Natural killer cell treated with Interleukin-12 subunit alpha and Interleukin-12 subunit beta and Interleukin-15 and Interleukin-18, amount 100 ng/mL, for 72 hours (primary cell): ENCODE results near the gene MTURN. TPM values are rescaled to one million over a fixed set of nuclear protein-coding genes. Genes with fewer than 3 reads are reported as not detected.
A peak's percentile ranks its signal among the peaks of the same experiment; 100 is the strongest.

Source experiments
- ATAC-seq, 2 donors: fragments of 150-1000 bp; cut with Tn5 transposase in 1 of 2; sonication (Bioruptor Pico), chemical (Tn5 transposase) in 1 of 2; 2 replicates each; pipeline ENCODE4 v1.10.0; 2021
- DNase-seq: peaks from one replicate; pipeline ENCODE4 v3.0.0; 2022; ENCODE audit warnings: low spot score
- H3K27ac Mint-ChIP-seq, 2 donors: 1 replicate in 1 of 2; 2 replicates in 1 of 2; pipeline ENCODE4 v1.8.0; 2022; ENCODE audit warnings: mixed read lengths in 2 of 2, mild to moderate bottlenecking in 1 of 2, moderate library complexity in 1 of 2
- H3K27me3 Mint-ChIP-seq, 2 donors: 1 replicate in 1 of 2; 2 replicates in 1 of 2; pipeline ENCODE4 v1.8.0; 2022; ENCODE audit warnings: mixed read lengths in 2 of 2
- H3K36me3 Mint-ChIP-seq: one replicate; pipeline ENCODE4 v1.8.0; 2022; ENCODE audit warnings: mixed read lengths
- H3K4me1 Mint-ChIP-seq, 2 donors: 1 replicate in 1 of 2; 2 replicates in 1 of 2; pipeline ENCODE4 v1.8.0; 2022; ENCODE audit warnings: low read depth in 2 of 2, mixed read lengths in 2 of 2, mild to moderate bottlenecking in 1 of 2
- H3K4me3 Mint-ChIP-seq: one replicate; pipeline ENCODE4 v1.8.0; 2022; ENCODE audit warnings: mixed read lengths
- H3K9me3 Mint-ChIP-seq: 2 replicates; pipeline ENCODE4 v1.8.0; 2022; ENCODE audit warnings: mixed read lengths
- total RNA-seq, 2 donors: library from RNA; stranded (reverse); gene quantifications; one replicate each; pipeline ENCODE4 v1.2.3, GENCODE V29; 2022

Gene MTURN
- total RNA-seq, 2 donors from 2014 or later: 3.6 to 10.2 TPM

GRCh38 chr7:30144657-30145306 is 10.0 kb downstream of the MTURN start:
- H3K4me3 Mint-ChIP-seq: no peak overlapping the region

GRCh38 chr7:30145426-30145970 is 10.7 kb downstream of the MTURN start:
- ATAC-seq: no peak
- no peak overlapping the region for H3K4me3 Mint-ChIP-seq
- no peaks in the 10 kb centered on the region for H3K9me3 Mint-ChIP-seq
- peaks cover 0 to 5% of the 10 kb centered on the region in 2 donors for H3K4me1 Mint-ChIP-seq
- H3K27me3 Mint-ChIP-seq: no peaks in the 10 kb centered on the region
- no peaks in the 10 kb centered on the region for H3K36me3 Mint-ChIP-seq
- no peak overlapping the region for H3K27ac Mint-ChIP-seq
- DNase-seq: no peak

More at GRCh38 chr7:30144657-30145306, 10.0 kb downstream of the MTURN start:
- Mint-ChIP-seq H3K27ac (no peak overlapping the region), H3K9me3 (no peaks in the 10 kb centered on the region), H3K36me3 (no peaks in the 10 kb centered on the region), H3K27me3 (no peaks in the 10 kb centered on the region), H3K4me1 (peaks cover 0 to 5% of the 10 kb centered on the region in 2 donors)
- DNase-seq (no peak), ATAC-seq (no peak)

- no peaks in the 10 kb centered on the region for H3K36me3 Mint-ChIP-seq
- ATAC-seq (peak in 1 of 2 donors; percentile 63), DNase-seq (no peak)
- H3K4me3 Mint-ChIP-seq: no peak overlapping the region
- no peaks in the 10 kb centered on the region for H3K9me3 Mint-ChIP-seq
- no peaks in the 10 kb centered on the region for H3K27me3 Mint-ChIP-seq
- H3K4me1 Mint-ChIP-seq: peaks cover 0 to 5% of the 10 kb centered on the region in 2 donors
- no peak overlapping the region for H3K27ac Mint-ChIP-seq
These were observed 11.4 kb downstream of the MTURN start for GRCh38 chr7:30146127-30146612.

GRCh38 chr7:30147223-30147622 is 12.4 kb downstream of the MTURN start:
- H3K27me3 Mint-ChIP-seq: no peaks in the 10 kb centered on the region
- H3K4me1 Mint-ChIP-seq: peaks cover 0 to 5% of the 10 kb centered on the region in 2 donors
- no peaks in the 10 kb centered on the region for H3K9me3 Mint-ChIP-seq
- no peak for DNase-seq
- no peak overlapping the region for H3K27ac Mint-ChIP-seq
- H3K36me3 Mint-ChIP-seq: no peaks in the 10 kb centered on the region
- H3K4me3 Mint-ChIP-seq: no peak overlapping the region
- ATAC-seq: peak in 1 of 2 donors; percentile 66

GRCh38 chr7:30147785-30148184 is 13.0 kb downstream of the MTURN start:
- Mint-ChIP-seq H3K4me3 (no peak overlapping the region), H3K9me3 (no peaks in the 10 kb centered on the region), H3K27me3 (no peaks in the 10 kb centered on the region), H3K4me1 (peaks cover 0 to 5% of the 10 kb centered on the region in 2 donors), H3K27ac (no peak overlapping the region), H3K36me3 (no peaks in the 10 kb centered on the region)
- DNase-seq: no peak
- no peak for ATAC-seq

GRCh38 chr7:30148426-30148825 is 13.6 kb downstream of the MTURN start:
- DNase-seq (no peak), ATAC-seq (no peak)
- Mint-ChIP-seq H3K4me3 (no peak overlapping the region), H3K27me3 (no peaks in the 10 kb centered on the region), H3K27ac (no peak overlapping the region), H3K9me3 (no peaks in the 10 kb centered on the region), H3K36me3 (no peaks in the 10 kb centered on the region), H3K4me1 (peaks cover 0 to 5% of the 10 kb centered on the region in 2 donors)

- Mint-ChIP-seq H3K36me3 (no peaks in the 10 kb centered on the region), H3K9me3 (no peaks in the 10 kb centered on the region), H3K27me3 (no peaks in the 10 kb centered on the region), H3K4me3 (no peak overlapping the region), H3K27ac (peak overlapping the region in 1 of 2 donors; percentile 27), H3K4me1 (peaks cover 0 to 5% of the 10 kb centered on the region in 2 donors)
- DNase-seq (no peak), ATAC-seq (peak in 1 of 2 donors; percentile 37)
These were observed 14.2 kb downstream of the MTURN start for GRCh38 chr7:30148951-30149459.

- Mint-ChIP-seq H3K36me3 (no peaks in the 10 kb centered on the region), H3K9me3 (no peaks in the 10 kb centered on the region), H3K4me1 (no peaks in the 10 kb centered on the region), H3K27ac (no peak overlapping the region), H3K27me3 (no peaks in the 10 kb centered on the region), H3K4me3 (no peak overlapping the region)
- ATAC-seq (no peak), DNase-seq (no peak)
These were observed 15.0 kb downstream of the MTURN start for GRCh38 chr7:30149640-30150272.

- Mint-ChIP-seq H3K27ac (no peak overlapping the region), H3K27me3 (no peaks in the 10 kb centered on the region), H3K4me1 (peaks cover 0 to 4% of the 10 kb centered on the region in 2 donors), H3K36me3 (no peaks in the 10 kb centered on the region), H3K9me3 (no peaks in the 10 kb centered on the region), H3K4me3 (no peak overlapping the region)
- DNase-seq (no peak), ATAC-seq (no peak)
These were observed 15.9 kb downstream of the MTURN start for GRCh38 chr7:30150711-30151110.

GRCh38 chr7:30154111-30154587 is 19.4 kb downstream of the MTURN start:
- no peak for ATAC-seq

GRCh38 chr7:30155481-30155880 is 20.7 kb downstream of the MTURN start:
- Mint-ChIP-seq H3K36me3 (no peaks in the 10 kb centered on the region), H3K4me3 (no peak overlapping the region), H3K27me3 (no peaks in the 10 kb centered on the region), H3K4me1 (peaks cover 17 to 21% of the 10 kb centered on the region in 2 donors), H3K9me3 (no peaks in the 10 kb centered on the region), H3K27ac (no peak overlapping the region)
- ATAC-seq (no peak), DNase-seq (no peak)

More at GRCh38 chr7:30154111-30154587, 19.4 kb downstream of the MTURN start:
- no peak overlapping the region for H3K27ac Mint-ChIP-seq
- peaks cover 3 to 8% of the 10 kb centered on the region in 2 donors for H3K4me1 Mint-ChIP-seq
- H3K27me3 Mint-ChIP-seq: no peaks in the 10 kb centered on the region
- no peaks in the 10 kb centered on the region for H3K9me3 Mint-ChIP-seq
- no peaks in the 10 kb centered on the region for H3K36me3 Mint-ChIP-seq
- no peak overlapping the region for H3K4me3 Mint-ChIP-seq
- DNase-seq: no peak

- peak overlapping the region; percentile 31 to 82 for H3K27ac Mint-ChIP-seq
- H3K36me3 Mint-ChIP-seq: no peaks in the 10 kb centered on the region
- H3K4me1 Mint-ChIP-seq: peaks cover 31% of the 10 kb centered on the region in 2 donors
- H3K9me3 Mint-ChIP-seq: no peaks in the 10 kb centered on the region
- ATAC-seq: no peak
- no peak for DNase-seq
- peak overlapping the region; percentile 17 for H3K4me3 Mint-ChIP-seq
- no peaks in the 10 kb centered on the region for H3K27me3 Mint-ChIP-seq
These were observed 22.4 kb downstream of the MTURN start for GRCh38 chr7:30157204-30157603.

- DNase-seq (no peak), ATAC-seq (no peak)
- Mint-ChIP-seq H3K9me3 (no peaks in the 10 kb centered on the region), H3K27ac (peak overlapping the region; percentile 6 to 99), H3K4me3 (peak overlapping the region; percentile 55), H3K36me3 (no peaks in the 10 kb centered on the region), H3K27me3 (no peaks in the 10 kb centered on the region), H3K4me1 (peaks cover 49 to 51% of the 10 kb centered on the region in 2 donors)
These were observed 24.4 kb downstream of the MTURN start for GRCh38 chr7:30159163-30159562.

- ATAC-seq: peak; percentile 52 to 55
- Mint-ChIP-seq H3K27me3 (no peaks in the 10 kb centered on the region), H3K36me3 (no peaks in the 10 kb centered on the region), H3K9me3 (no peaks in the 10 kb centered on the region), H3K4me3 (peak overlapping the region; percentile 55), H3K4me1 (peaks cover 54 to 56% of the 10 kb centered on the region in 2 donors), H3K27ac (peak overlapping the region; percentile 6 to 99)
- DNase-seq: no peak
These were observed 24.9 kb downstream of the MTURN start for GRCh38 chr7:30159698-30160143.
